Measurements from ENCODE around the gene PRR19.

The PRR19 gene

DNA sequence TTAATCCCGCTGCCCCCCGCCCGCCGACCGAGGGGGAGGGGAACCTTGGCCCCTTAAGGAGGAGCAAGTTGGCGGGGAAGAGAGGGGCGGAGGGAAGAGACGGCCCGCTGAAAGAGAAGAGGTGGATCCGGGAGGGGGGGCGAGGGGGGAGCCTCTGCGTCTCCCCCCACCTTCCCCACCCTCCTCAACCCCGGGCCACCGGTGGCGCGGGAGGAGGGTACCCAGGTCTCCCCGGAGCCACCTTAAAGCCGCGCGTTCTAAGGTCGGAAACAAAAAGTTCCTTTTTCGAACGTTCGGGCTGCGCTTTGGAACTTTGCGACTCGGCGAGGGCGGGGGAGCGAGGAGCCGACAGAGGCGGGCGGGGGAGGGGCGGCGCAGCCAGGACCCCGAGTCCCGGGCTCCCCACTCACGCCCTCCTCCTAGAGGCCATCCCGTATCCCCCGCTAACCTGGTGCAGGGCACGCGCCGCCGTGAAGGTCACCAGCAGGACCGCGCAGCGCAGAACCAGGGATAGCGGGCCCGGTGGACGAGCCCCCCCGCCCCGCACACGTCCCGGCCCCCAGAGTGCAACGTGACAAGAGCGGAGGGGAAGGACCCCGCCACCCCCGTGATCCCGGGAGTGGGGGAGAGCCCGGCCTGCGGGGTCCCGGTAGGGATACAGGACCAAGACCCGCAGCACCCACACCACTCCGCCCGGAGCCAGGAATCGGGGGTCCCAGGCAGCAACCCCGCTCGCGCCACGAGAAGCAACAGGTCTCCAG lies 47.7 kb upstream of the PRR19 start:
- Histone ChIP-seq H3K4me1 (ENCODE audit: control insufficient read depth in 2 of 2, insufficient read depth in 1 of 2, low read depth in 1 of 2, low read length in 2 of 2) (peaks cover 19 to 25% of the 10 kb centered on the region in 2 donors), H2AFZ (ENCODE audit: low read length) (peak overlapping the region; percentile 84), H3K18ac (ENCODE audit: low read length) (peak overlapping the region; percentile 98), H3K14ac (ENCODE audit: low read length) (peak overlapping the region; percentile 82), H4K91ac (ENCODE audit: low read depth, low read length, poor library complexity) (no peak overlapping the region), H3K9ac (ENCODE audit: low read depth, low read length, poor library complexity) (peak overlapping the region; percentile 99), H2BK15ac (ENCODE audit: low read length) (peak overlapping the region; percentile 99), H3K23ac (ENCODE audit: low read depth, low read length, poor library complexity) (peak overlapping the region; percentile 99), H3K4me3 (ENCODE audit: low read length in 2 of 2) (peak overlapping the region; percentile 94 to 95), H3K4ac (ENCODE audit: low read length) (peak overlapping the region; percentile 76), H2BK5ac (ENCODE audit: low read length) (peak overlapping the region; percentile 100), H4K8ac (ENCODE audit: low read depth, low read length) (no peak overlapping the region), H3K36me3 (replicated peaks in 1 of 2; ENCODE audit: control insufficient read depth in 2 of 2, insufficient read depth in 2 of 2, low read length in 2 of 2) (peaks cover 12 to 22% of the 10 kb centered on the region in 2 donors), H3K4me2 (ENCODE audit: insufficient read depth, low read length, poor library complexity, severe bottlenecking) (peak overlapping the region; percentile 49), H2BK120ac (ENCODE audit: low read depth, low read length) (peak overlapping the region; percentile 91), H3K27ac (replicated peaks; ENCODE audit: low read length) (peak overlapping the region; percentile 96), H2AK5ac (ENCODE audit: low read depth, low read length) (peak overlapping the region; percentile 90), H2BK12ac (ENCODE audit: low read length) (no peak overlapping the region), H3K79me1 (ENCODE audit: low read depth, low read length) (peaks cover 29% of the 10 kb centered on the region), H3K9me3 (replicated peaks in 1 of 2; ENCODE audit: control insufficient read depth in 2 of 2, insufficient read depth in 1 of 2, low read depth in 1 of 2, low read length in 2 of 2) (no peaks in the 10 kb centered on the region), H3K27me3 (ENCODE audit: control insufficient read depth in 3 of 3, insufficient read depth in 3 of 3, low read depth in 1 of 3, low read length in 3 of 3) (no peaks in the 10 kb centered on the region)
- peak; percentile 79 for DNase-seq (ENCODE audit: low spot score)
- no CpG with 5 or more reads among the region's 70 CpGs for WGBS, 2 donors (ENCODE audit: extremely low coverage in 2 of 2, insufficient read length in 2 of 2, insufficient replicate concordance in 1 of 2)

DNA sequence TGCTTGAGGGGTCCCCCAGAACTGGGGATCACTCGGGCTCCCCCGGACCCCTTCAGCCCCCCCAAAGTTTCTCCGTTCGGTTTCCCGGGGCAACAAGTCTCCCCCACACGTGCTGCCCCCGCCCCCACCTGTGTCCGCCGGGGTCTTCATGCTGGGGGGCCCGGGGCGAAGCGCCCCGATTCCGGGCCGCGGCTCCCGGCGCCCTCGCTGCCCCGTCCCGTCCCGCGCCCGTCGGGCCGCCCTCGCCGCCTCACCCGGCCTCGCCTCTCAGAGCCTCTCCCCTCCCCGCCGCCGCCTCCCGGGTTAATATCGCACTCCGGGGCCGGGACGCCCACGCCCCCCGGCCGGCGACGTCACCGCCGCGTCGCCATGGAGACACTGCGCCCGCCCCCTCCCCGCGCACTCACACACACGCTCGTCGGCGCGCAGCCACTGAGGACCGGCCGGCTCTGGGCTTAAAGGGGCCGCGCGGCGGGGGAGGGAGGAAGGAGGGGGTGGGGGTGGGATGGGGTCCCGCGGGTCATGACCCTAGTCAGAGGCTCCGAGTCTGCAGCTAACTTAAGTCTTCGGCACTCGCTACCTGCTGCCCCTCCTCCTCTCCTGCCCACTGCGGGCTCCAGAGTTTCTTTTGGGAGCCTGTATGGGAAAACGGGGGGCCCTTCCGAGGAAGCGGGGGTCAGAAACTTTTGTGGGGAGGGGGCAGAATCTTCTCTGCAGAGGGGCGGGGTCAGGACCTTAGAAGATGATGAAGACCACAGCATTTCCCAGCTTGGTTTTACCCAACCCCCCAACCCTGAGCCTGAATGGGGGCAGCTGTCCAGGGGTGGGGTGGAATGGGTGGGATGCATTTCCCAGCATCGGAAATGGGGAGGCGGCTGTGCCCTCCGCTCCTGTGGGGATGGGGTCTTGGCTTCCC lies 46.8 kb upstream of the PRR19 start, which contains the start of gene ERF:
TSS of gene ERF (minus strand) at position 279 of the 916 bp plus-strand sequence. CDS start at position 150, 129 bp downstream.
- peak; percentile 96 for DNase-seq (ENCODE audit: low spot score)
- no CpG with 5 or more reads among the region's 75 CpGs for WGBS, 2 donors (ENCODE audit: extremely low coverage in 2 of 2, insufficient read length in 2 of 2, insufficient replicate concordance in 1 of 2)
- H4K91ac ChIP-seq (ENCODE audit: low read depth, low read length, poor library complexity), result no peak within 1 kb of the TSS
- H3K4me3 ChIP-seq (ENCODE audit: low read length in 2 of 2), result peak within 1 kb of the TSS; percentile 94 to 95
- peak within 1 kb of the TSS; percentile 100 for H2BK5ac ChIP-seq (ENCODE audit: low read length)
- H3K4ac ChIP-seq (ENCODE audit: low read length), result peak within 1 kb of the TSS; percentile 76
- peak within 1 kb of the TSS; percentile 99 for H3K23ac ChIP-seq (ENCODE audit: low read depth, low read length, poor library complexity)
- peak within 1 kb of the TSS; percentile 99 for H2BK15ac ChIP-seq (ENCODE audit: low read length)
- no peaks in the 10 kb centered on the region for H3K27me3 ChIP-seq (ENCODE audit: control insufficient read depth in 3 of 3, insufficient read depth in 3 of 3, low read depth in 1 of 3, low read length in 3 of 3)
- no peak within 1 kb of the TSS for H2BK12ac ChIP-seq (ENCODE audit: low read length)
- peak within 1 kb of the TSS; percentile 99 for H3K18ac ChIP-seq (ENCODE audit: low read length)
- H3K9ac ChIP-seq (ENCODE audit: low read depth, low read length, poor library complexity), result peak within 1 kb of the TSS; percentile 99
- H2AFZ ChIP-seq (ENCODE audit: low read length), result peak within 1 kb of the TSS; percentile 89
- H3K36me3 ChIP-seq (replicated peaks in 1 of 2; ENCODE audit: control insufficient read depth in 2 of 2, insufficient read depth in 2 of 2, low read length in 2 of 2), result peaks cover 5 to 13% of the 10 kb centered on the region in 2 donors
- H3K9me3 ChIP-seq (replicated peaks in 1 of 2; ENCODE audit: control insufficient read depth in 2 of 2, insufficient read depth in 1 of 2, low read depth in 1 of 2, low read length in 2 of 2), result no peaks in the 10 kb centered on the region
- H3K4me1 ChIP-seq (ENCODE audit: control insufficient read depth in 2 of 2, insufficient read depth in 1 of 2, low read depth in 1 of 2, low read length in 2 of 2), result peaks cover 19 to 25% of the 10 kb centered on the region in 2 donors
- H4K8ac ChIP-seq (ENCODE audit: low read depth, low read length), result no peak within 1 kb of the TSS
- peak within 1 kb of the TSS; percentile 82 for H3K14ac ChIP-seq (ENCODE audit: low read length)
- H3K79me1 ChIP-seq (ENCODE audit: low read depth, low read length), result peaks cover 23% of the 10 kb centered on the region
- H2AK5ac ChIP-seq (ENCODE audit: low read depth, low read length), result peak within 1 kb of the TSS; percentile 90
- peak within 1 kb of the TSS; percentile 96 for H3K27ac ChIP-seq (replicated peaks; ENCODE audit: low read length)
- peak within 1 kb of the TSS; percentile 71 for H3K4me2 ChIP-seq (ENCODE audit: insufficient read depth, low read length, poor library complexity, severe bottlenecking)
- peak within 1 kb of the TSS; percentile 91 for H2BK120ac ChIP-seq (ENCODE audit: low read depth, low read length)

DNA sequence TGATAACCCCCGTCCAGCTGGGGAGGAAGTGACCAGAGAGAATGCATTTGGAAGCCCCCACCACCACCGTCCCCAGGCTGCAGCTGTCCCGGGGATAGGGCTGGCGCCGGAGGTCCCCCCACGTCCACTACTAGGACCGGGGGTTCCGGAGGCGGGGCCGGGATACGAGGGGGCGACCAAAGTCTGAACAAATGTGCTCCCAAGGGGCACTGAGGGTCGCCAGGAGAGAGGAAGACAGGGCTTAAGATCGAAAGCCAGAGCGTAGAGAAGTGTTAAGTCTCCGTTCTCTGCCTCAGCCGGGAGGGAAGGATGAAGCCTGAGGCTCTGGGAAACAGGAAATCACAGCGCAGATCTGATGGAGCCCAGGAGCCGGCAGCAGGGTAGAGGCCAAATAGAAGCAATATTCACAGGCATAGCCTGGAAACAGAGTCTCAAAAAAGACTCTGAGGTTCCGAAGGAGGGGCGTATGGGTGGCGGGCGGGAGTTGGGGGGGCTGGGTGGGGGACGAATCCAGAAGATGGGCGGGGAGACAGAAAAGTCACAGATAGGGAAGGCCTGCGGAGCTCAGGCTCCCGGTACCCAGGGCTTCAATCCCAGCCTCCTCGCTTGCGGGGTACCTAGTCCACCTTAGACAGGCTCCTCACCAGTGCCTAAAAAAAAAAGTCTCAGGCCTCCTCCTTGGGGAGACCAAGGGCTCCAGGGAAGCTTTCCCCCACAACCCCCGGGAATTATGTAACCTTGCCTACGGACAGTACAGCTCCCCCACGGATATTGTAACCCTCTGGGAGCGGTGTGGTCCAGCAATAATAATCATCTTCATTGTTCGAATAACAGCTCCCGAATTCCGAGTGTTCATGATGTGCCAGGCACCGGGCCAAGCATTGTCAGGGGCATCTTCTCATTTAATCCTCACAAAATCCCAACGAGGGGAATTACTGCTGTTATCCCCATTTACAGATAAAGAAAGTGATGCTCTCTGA lies 45.9 kb upstream of the PRR19 start:
- Histone ChIP-seq H2AK5ac (ENCODE audit: low read depth, low read length) (peak overlapping the region; percentile 88), H3K18ac (ENCODE audit: low read length) (peak overlapping the region; percentile 99), H2BK12ac (ENCODE audit: low read length) (no peak overlapping the region), H3K9ac (ENCODE audit: low read depth, low read length, poor library complexity) (peak overlapping the region; percentile 80), H2BK15ac (ENCODE audit: low read length) (peak overlapping the region; percentile 87), H3K27ac (replicated peaks; ENCODE audit: low read length) (peak overlapping the region; percentile 85), H3K79me1 (ENCODE audit: low read depth, low read length) (peaks cover 16% of the 10 kb centered on the region), H3K27me3 (ENCODE audit: control insufficient read depth in 3 of 3, insufficient read depth in 3 of 3, low read depth in 1 of 3, low read length in 3 of 3) (no peaks in the 10 kb centered on the region), H4K91ac (ENCODE audit: low read depth, low read length, poor library complexity) (no peak overlapping the region), H3K4ac (ENCODE audit: low read length) (peak overlapping the region; percentile 41), H3K4me3 (ENCODE audit: low read length in 2 of 2) (peak overlapping the region; percentile 68 to 94), H3K23ac (ENCODE audit: low read depth, low read length, poor library complexity) (no peak overlapping the region), H3K4me2 (ENCODE audit: insufficient read depth, low read length, poor library complexity, severe bottlenecking) (peak overlapping the region; percentile 71), H4K8ac (ENCODE audit: low read depth, low read length) (no peak overlapping the region), H2BK5ac (ENCODE audit: low read length) (peak overlapping the region; percentile 89), H3K36me3 (replicated peaks in 1 of 2; ENCODE audit: control insufficient read depth in 2 of 2, insufficient read depth in 2 of 2, low read length in 2 of 2) (peaks cover 0 to 5% of the 10 kb centered on the region in 2 donors), H2AFZ (ENCODE audit: low read length) (peak overlapping the region; percentile 89), H3K14ac (ENCODE audit: low read length) (no peak overlapping the region), H3K4me1 (ENCODE audit: control insufficient read depth in 2 of 2, insufficient read depth in 1 of 2, low read depth in 1 of 2, low read length in 2 of 2) (peaks cover 19 to 25% of the 10 kb centered on the region in 2 donors), H2BK120ac (ENCODE audit: low read depth, low read length) (peak overlapping the region; percentile 89), H3K9me3 (replicated peaks in 1 of 2; ENCODE audit: control insufficient read depth in 2 of 2, insufficient read depth in 1 of 2, low read depth in 1 of 2, low read length in 2 of 2) (no peaks in the 10 kb centered on the region)
- no CpG with 5 or more reads among the region's 38 CpGs for WGBS, 2 donors (ENCODE audit: extremely low coverage in 2 of 2, insufficient read length in 2 of 2, insufficient replicate concordance in 1 of 2)
- DNase-seq (ENCODE audit: low spot score), result peak; percentile 67
